GM23248 (cell line): Measurements from ENCODE around the gene CLRN2.

Experiments
- EZH2 ChIP-seq: fragments of 200-600 bp; sonication (generic); IDR thresholded peaks from 2 replicates; pipeline ENCODE4 v1.6.1; 2018; ENCODE audit warnings: antibody characterized with exemption, mild to moderate bottlenecking; ENCODE audit not compliant: insufficient read depth, poor library complexity, severe bottlenecking
- EZH2phosphoT487 ChIP-seq: fragments of 200-600 bp; sonication (generic); IDR thresholded peaks from 2 replicates; pipeline ENCODE4 v1.6.1; 2018; ENCODE audit warnings: antibody characterized with exemption, moderate library complexity, mild to moderate bottlenecking, low read depth; ENCODE audit not compliant: insufficient read depth

- TF ChIP-seq EZH2 = no peak
- TF ChIP-seq EZH2phosphoT487 = no peak
These were observed 1.8 kb upstream of the CLRN2 start for GRCh38 chr4:17512973-17513665.
